ENCODE data around the gene PXYLP1. TPM values are rescaled to one million over a fixed set of nuclear protein-coding genes. Genes with fewer than 3 reads are reported as not detected.
"Not testable (repeated sequence)": the region's sequence is repeated elsewhere in the genome, so short reads cannot be mapped to it uniquely, and the experiment has no call there.

PXYLP1 gene
- total RNA-seq, 4 donors from 2014 or later, result 8.6 to 34.0 (median 19.8) TPM

DNA sequence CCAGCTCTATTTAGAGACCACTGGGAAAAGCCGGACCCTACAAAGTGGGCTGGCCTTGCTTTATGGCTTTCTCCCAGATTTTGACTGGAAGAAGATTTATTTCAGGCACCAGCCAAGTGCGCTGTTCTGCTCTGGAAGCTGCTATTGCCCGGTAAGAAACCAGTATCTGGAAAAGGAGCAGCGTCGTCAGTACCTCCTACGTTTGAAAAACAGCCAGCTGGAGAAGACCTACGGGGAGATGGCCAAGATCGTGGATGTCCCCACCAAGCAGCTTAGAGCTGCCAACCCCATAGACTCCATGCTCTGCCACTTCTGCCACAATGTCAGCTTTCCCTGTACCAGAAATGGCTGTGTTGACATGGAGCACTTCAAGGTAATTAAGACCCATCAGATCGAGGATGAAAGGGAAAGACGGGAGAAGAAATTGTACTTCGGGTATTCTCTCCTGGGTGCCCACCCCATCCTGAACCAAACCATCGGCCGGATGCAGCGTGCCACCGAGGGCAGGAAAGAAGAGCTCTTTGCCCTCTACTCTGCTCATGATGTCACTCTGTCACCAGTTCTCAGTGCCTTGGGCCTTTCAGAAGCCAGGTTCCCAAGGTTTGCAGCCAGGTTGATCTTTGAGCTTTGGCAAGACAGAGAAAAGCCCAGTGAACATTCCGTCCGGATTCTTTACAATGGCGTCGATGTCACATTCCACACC, 60.9 kb downstream of the PXYLP1 start:
- Histone ChIP-seq H3K27ac (peak overlapping the region in 1 of 4 donors; percentile 31), H3K27me3 (no peaks in the 10 kb centered on the region), H3K4me3 (no peak overlapping the region), H3K4me1 (no peaks in the 10 kb centered on the region), H3K9me3 (no peaks in the 10 kb centered on the region), H3K36me3 (peaks cover 0 to 6% (median 0%) of the 10 kb centered on the region in 3 donors)
- DNase-seq, result no peak
- TF ChIP-seq POLR2A (IDR thresholded peaks at IDR 0.05), result no peak
- TF ChIP-seq, protein P1, sequence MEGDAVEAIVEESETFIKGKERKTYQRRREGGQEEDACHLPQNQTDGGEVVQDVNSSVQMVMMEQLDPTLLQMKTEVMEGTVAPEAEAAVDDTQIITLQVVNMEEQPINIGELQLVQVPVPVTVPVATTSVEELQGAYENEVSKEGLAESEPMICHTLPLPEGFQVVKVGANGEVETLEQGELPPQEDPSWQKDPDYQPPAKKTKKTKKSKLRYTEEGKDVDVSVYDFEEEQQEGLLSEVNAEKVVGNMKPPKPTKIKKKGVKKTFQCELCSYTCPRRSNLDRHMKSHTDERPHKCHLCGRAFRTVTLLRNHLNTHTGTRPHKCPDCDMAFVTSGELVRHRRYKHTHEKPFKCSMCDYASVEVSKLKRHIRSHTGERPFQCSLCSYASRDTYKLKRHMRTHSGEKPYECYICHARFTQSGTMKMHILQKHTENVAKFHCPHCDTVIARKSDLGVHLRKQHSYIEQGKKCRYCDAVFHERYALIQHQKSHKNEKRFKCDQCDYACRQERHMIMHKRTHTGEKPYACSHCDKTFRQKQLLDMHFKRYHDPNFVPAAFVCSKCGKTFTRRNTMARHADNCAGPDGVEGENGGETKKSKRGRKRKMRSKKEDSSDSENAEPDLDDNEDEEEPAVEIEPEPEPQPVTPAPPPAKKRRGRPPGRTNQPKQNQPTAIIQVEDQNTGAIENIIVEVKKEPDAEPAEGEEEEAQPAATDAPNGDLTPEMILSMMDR (IDR thresholded peaks at IDR 0.05), result no peak

DNA sequence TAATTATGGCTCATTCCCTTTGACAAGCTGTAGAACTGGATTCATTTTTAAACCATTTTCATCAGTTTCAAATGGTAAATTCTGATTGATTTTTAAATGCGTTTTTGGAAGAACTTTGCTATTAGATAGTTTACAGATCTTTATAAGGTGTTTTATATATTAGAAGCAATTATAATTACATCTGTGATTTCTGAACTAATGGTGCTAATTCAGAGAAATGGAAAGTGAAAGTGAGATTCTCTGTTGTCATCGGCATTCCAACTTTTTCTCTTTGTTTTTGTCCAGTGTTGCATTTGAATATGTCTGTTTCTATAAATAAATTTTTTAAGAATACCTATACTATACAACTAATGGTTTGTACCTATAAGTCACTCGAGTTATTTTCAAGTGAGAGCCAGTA, 62.7 kb downstream of the PXYLP1 start:
- no peak overlapping the region for H3K27ac ChIP-seq

DNA sequence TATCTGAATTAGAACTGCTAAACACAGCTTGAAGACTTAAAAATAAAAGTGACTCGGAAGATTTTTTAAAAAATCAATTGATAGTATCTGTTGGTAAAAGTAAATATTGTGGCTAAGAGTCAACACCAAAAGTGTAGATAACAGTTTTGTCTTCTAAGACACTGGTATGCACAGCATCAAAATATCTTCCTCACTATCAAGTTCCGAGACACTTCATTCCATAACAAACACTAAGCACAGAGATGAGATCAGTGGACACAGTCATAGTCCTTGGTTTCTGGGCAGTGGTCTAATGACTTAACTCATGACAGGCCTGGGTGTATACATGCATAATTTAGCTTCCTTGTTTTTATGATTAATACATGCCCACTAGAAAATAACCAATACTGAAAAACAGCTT, 63.2 kb downstream of the PXYLP1 start:
- no peak for TF ChIP-seq POLR2A (IDR thresholded peaks at IDR 0.05)
- TF ChIP-seq, protein P1 (IDR thresholded peaks at IDR 0.05), result no peak
- Histone ChIP-seq H3K27ac (no peak overlapping the region), H3K4me1 (no peaks in the 10 kb centered on the region), H3K36me3 (no peaks in the 10 kb centered on the region), H3K27me3 (no peaks in the 10 kb centered on the region), H3K4me3 (peak overlapping the region in 2 of 4 donors; percentile 34 to 41), H3K9me3 (no peaks in the 10 kb centered on the region)
- DNase-seq, result no peak

More for the DNA sequence above, 62.7 kb downstream of the PXYLP1 start:
- TF ChIP-seq POLR2A (IDR thresholded peaks at IDR 0.05), result no peak
- TF ChIP-seq, protein P1 (IDR thresholded peaks at IDR 0.05), result no peak
- Histone ChIP-seq H3K27me3 (no peaks in the 10 kb centered on the region), H3K4me1 (no peaks in the 10 kb centered on the region), H3K4me3 (peak overlapping the region in 2 of 4 donors; percentile 34 to 41), H3K36me3 (no peaks in the 10 kb centered on the region), H3K9me3 (no peaks in the 10 kb centered on the region)
- no peak for DNase-seq

DNA sequence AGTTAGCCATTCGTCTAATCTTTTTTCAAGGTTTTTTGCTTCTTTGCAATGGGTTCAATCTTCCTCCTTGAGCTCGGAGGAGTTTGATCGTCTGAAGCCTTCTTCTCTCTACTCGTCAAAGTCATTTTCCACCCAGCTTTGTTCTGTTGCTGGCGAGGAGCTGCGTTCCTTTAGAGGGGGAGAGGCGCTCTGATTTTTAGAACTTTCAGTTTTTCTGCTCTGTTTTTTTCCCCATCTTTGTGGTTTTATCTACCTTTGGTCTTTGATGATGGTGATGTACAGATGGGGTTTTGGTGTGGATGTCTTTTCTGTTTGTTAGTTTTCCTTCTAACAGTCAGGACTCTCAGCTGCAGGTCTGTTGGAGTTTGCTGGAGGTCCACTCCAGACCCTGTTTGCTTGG, 68.8 kb downstream of the PXYLP1 start:
- not testable (repeated sequence) for H3K36me3 ChIP-seq, DNase-seq, H3K27me3 ChIP-seq, H3K27ac ChIP-seq, H3K4me1 ChIP-seq, H3K9me3 ChIP-seq, H3K4me3 ChIP-seq

DNA sequence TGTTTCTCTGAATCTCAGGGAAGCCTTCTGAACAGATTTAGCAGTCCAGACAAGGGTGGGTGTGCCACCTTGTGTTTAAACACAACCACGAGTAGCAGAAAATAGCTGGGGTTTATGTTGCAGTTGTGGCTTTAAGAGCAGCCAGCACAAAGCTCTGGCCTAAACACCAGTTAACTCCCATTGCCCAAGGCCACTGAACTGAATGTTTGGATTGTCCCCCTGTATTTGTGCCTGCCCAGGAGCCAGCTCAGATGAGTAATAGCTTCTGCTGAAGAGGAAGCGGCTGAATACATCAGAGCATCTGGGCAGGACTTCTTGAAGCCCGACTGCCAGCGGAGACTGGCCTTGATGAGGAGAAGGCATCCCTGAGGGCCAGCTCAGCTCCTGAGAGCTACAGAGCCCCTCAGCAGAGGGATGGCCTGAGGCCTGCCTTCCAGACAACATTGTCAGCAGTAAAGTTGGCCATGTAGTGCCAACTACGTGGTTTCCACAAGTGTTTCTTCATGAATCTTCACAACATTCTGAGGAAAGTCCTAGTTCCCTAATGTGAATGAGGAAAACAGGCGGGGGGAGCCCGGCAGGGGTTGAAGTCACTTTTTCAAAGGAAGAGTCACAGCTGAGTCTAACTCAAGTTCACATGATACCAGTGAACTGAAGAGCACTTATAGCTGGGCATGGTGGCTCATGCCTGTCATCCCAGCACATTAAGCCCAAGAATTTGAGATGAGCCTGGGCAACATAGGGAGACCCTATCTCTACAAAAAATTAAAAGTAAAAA, 70.9 kb downstream of the PXYLP1 start:
- H3K27ac ChIP-seq, result no peak overlapping the region
- no peaks in the 10 kb centered on the region for H3K4me1 ChIP-seq
- no peaks in the 10 kb centered on the region for H3K9me3 ChIP-seq
- H3K4me3 ChIP-seq, result no peak overlapping the region
- no peak for DNase-seq
- H3K36me3 ChIP-seq, result no peaks in the 10 kb centered on the region
- no peaks in the 10 kb centered on the region for H3K27me3 ChIP-seq
- TF ChIP-seq, protein P1 (IDR thresholded peaks at IDR 0.05), result no peak
- no peak for TF ChIP-seq POLR2A (IDR thresholded peaks at IDR 0.05)

Data from Peyer's patch (tissue), 4 donors.